ENCODE data around the gene CD82.

GRCh38 chr11:44530413-44531115 lies 34.9 kb upstream of the CD82 start:
- TF ChIP-seq POLR2A (IDR thresholded peaks at IDR 0.05), result no peak
- TF ChIP-seq, protein P1, sequence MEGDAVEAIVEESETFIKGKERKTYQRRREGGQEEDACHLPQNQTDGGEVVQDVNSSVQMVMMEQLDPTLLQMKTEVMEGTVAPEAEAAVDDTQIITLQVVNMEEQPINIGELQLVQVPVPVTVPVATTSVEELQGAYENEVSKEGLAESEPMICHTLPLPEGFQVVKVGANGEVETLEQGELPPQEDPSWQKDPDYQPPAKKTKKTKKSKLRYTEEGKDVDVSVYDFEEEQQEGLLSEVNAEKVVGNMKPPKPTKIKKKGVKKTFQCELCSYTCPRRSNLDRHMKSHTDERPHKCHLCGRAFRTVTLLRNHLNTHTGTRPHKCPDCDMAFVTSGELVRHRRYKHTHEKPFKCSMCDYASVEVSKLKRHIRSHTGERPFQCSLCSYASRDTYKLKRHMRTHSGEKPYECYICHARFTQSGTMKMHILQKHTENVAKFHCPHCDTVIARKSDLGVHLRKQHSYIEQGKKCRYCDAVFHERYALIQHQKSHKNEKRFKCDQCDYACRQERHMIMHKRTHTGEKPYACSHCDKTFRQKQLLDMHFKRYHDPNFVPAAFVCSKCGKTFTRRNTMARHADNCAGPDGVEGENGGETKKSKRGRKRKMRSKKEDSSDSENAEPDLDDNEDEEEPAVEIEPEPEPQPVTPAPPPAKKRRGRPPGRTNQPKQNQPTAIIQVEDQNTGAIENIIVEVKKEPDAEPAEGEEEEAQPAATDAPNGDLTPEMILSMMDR (IDR thresholded peaks at IDR 0.05), result no peak
